Activated CD4-positive, alpha-beta T cell treated with anti-CD3 and anti-CD28 coated beads for 36 hours (primary cell): ENCODE data around the gene WSCD1. TPM values are rescaled to one million over a fixed set of nuclear protein-coding genes. Genes with fewer than 3 reads are reported as not detected.

Source experiments
- ATAC-seq: fragments of 200-7000 bp; cut with Tn5 transposase; one replicate; pipeline ENCODE4 v1.10.0; 2021; ENCODE audit warnings: mild to moderate bottlenecking, moderate library complexity
- CTCF ChIA-PET: fragments of 350-600 bp; sonication (Branson Sonifier 250); formaldehyde crosslinking; loops from one replicate; lab custom pipeline; 2021; ENCODE audit warnings: antibody characterized with exemption; lab: Charles Lee
- POLR2A ChIA-PET: fragments of 350-600 bp; sonication (Branson Sonifier 250); formaldehyde crosslinking; loops from one replicate; lab custom pipeline; 2021; ENCODE audit warnings: antibody characterized with exemption, inconsistent platforms; lab: Charles Lee
- DNase-seq: peaks from one replicate; pipeline ENCODE4 v3.0.0-alpha.2; 2020
- H3K27ac Mint-ChIP-seq: one replicate; pipeline ENCODE4 v1.8.0; 2021; ENCODE audit warnings: mixed read lengths
- H3K27me3 Mint-ChIP-seq: one replicate; pipeline ENCODE4 v1.8.0; 2021; ENCODE audit warnings: mixed read lengths
- H3K36me3 Mint-ChIP-seq: one replicate; pipeline ENCODE4 v1.8.0; 2021; ENCODE audit warnings: low read depth, mixed read lengths
- H3K4me1 Mint-ChIP-seq: one replicate; pipeline ENCODE4 v1.8.0; 2021; ENCODE audit warnings: mixed read lengths
- H3K4me3 Mint-ChIP-seq: one replicate; pipeline ENCODE4 v1.8.0; 2021; ENCODE audit warnings: mild to moderate bottlenecking, moderate library complexity, mixed read lengths
- H3K9me3 Mint-ChIP-seq: one replicate; pipeline ENCODE4 v1.8.0; 2021; ENCODE audit warnings: low read depth, mixed read lengths
- intact Hi-C, 2 experiments: fragments of 100-400 bp; cut with DNase I in 1 of 2; cut with micrococcal nuclease in 1 of 2; formaldehyde crosslinking; loops; one replicate each; pipeline versions ENCODE4 v1.14.2 to v1.15.1; 2022 to 2024; cut with DNase I, micrococcal nuclease
- total RNA-seq, 2 experiments: library from RNA; stranded (reverse); gene quantifications; one replicate each; pipeline ENCODE4 v1.2.3, GENCODE V29; 2021

The WSCD1 gene
- total RNA-seq, 2 experiments from 2014 or later = 0.04 to 0.16 TPM

GRCh38 chr17:6120351-6120750 is 50.2 kb downstream of the WSCD1 start:
- H3K36me3 Mint-ChIP-seq = no peaks in the 10 kb centered on the region
- peaks cover 7% of the 10 kb centered on the region for H3K9me3 Mint-ChIP-seq
- no peak overlapping the region for H3K4me3 Mint-ChIP-seq
- no peak for ATAC-seq
- DNase-seq = no peak
- ChIA-PET POLR2A (no interaction called here), CTCF (interaction anchor here (0.7 kb wide), 1 partner anchor 49 kb away, joined by 3 read pairs; no protein-coding TSS in a partner anchor)
- no peak overlapping the region for H3K27ac Mint-ChIP-seq
- no peaks in the 10 kb centered on the region for H3K4me1 Mint-ChIP-seq
- intact Hi-C loops = no loop called here
- peaks cover 2% of the 10 kb centered on the region for H3K27me3 Mint-ChIP-seq

- CTCF ChIA-PET = interaction anchor here (0.7 to 1.1 kb wide), 2 partner anchors 10 to 266 kb away, joined by 3 to 4 read pairs; no protein-coding TSS in a partner anchor
- intact Hi-C loops = no loop called here
- H3K36me3 Mint-ChIP-seq = no peaks in the 10 kb centered on the region
- POLR2A ChIA-PET = no interaction called here
- peaks cover 2% of the 10 kb centered on the region for H3K27me3 Mint-ChIP-seq
- DNase-seq (no peak), ATAC-seq (no peak)
- H3K4me3 Mint-ChIP-seq = no peak overlapping the region
- peaks cover 7% of the 10 kb centered on the region for H3K9me3 Mint-ChIP-seq
- no peaks in the 10 kb centered on the region for H3K4me1 Mint-ChIP-seq
- H3K27ac Mint-ChIP-seq = no peak overlapping the region
Measured at GRCh38 chr17:6124856-6125255, 54.7 kb downstream of the WSCD1 start.

- Mint-ChIP-seq H3K36me3 (no peaks in the 10 kb centered on the region), H3K4me3 (no peak overlapping the region), H3K4me1 (no peaks in the 10 kb centered on the region), H3K27me3 (no peaks in the 10 kb centered on the region), H3K9me3 (peaks cover 7% of the 10 kb centered on the region), H3K27ac (no peak overlapping the region)
- ATAC-seq = peak; percentile 30
- POLR2A ChIA-PET = no interaction called here
- no peak for DNase-seq
- CTCF ChIA-PET = no interaction called here
- intact Hi-C loops = no loop called here
Measured at GRCh38 chr17:6126768-6127167, 56.6 kb downstream of the WSCD1 start.

GRCh38 chr17:6134721-6135120 is 64.5 kb downstream of the WSCD1 start:
- Mint-ChIP-seq H3K36me3 (no peaks in the 10 kb centered on the region), H3K27ac (no peak overlapping the region)
- CTCF ChIA-PET = interaction anchor here (0.9 kb wide), 1 partner anchor 9 kb away, joined by 4 read pairs; no protein-coding TSS in a partner anchor

GRCh38 chr17:6135236-6135635 is 65.1 kb downstream of the WSCD1 start:
- ChIA-PET POLR2A (interaction anchor here (0.6 kb wide), 1 partner anchor 233 kb away, joined by 4 read pairs; no protein-coding TSS in a partner anchor), CTCF (interaction anchor here (0.9 kb wide), 1 partner anchor 10 kb away, joined by 4 read pairs; no protein-coding TSS in a partner anchor)
- intact Hi-C loops = no loop called here
- no peaks in the 10 kb centered on the region for H3K36me3 Mint-ChIP-seq
- DNase-seq = no peak
- H3K9me3 Mint-ChIP-seq = no peaks in the 10 kb centered on the region
- no peak overlapping the region for H3K4me3 Mint-ChIP-seq
- H3K27ac Mint-ChIP-seq = no peak overlapping the region
- H3K4me1 Mint-ChIP-seq = no peaks in the 10 kb centered on the region
- ATAC-seq = no peak
- peaks cover 20% of the 10 kb centered on the region for H3K27me3 Mint-ChIP-seq

More at GRCh38 chr17:6134721-6135120, 64.5 kb downstream of the WSCD1 start:
- intact Hi-C loops = no loop called here
- H3K4me1 Mint-ChIP-seq = no peaks in the 10 kb centered on the region
- ATAC-seq (no peak), DNase-seq (no peak)
- H3K4me3 Mint-ChIP-seq = no peak overlapping the region
- H3K9me3 Mint-ChIP-seq = no peaks in the 10 kb centered on the region
- H3K27me3 Mint-ChIP-seq = peaks cover 16% of the 10 kb centered on the region
- POLR2A ChIA-PET = interaction anchor here (0.6 kb wide), 1 partner anchor 232 kb away, joined by 4 read pairs; no protein-coding TSS in a partner anchor

- ChIA-PET CTCF (no interaction called here), POLR2A (no interaction called here)
- no peaks in the 10 kb centered on the region for H3K9me3 Mint-ChIP-seq
- H3K4me3 Mint-ChIP-seq = no peak overlapping the region
- H3K27me3 Mint-ChIP-seq = peaks cover 20% of the 10 kb centered on the region
- no peak overlapping the region for H3K27ac Mint-ChIP-seq
- DNase-seq (no peak), ATAC-seq (no peak)
- H3K36me3 Mint-ChIP-seq = no peaks in the 10 kb centered on the region
- no peaks in the 10 kb centered on the region for H3K4me1 Mint-ChIP-seq
- intact Hi-C loops = no loop called here
Measured at GRCh38 chr17:6135996-6136395, 65.8 kb downstream of the WSCD1 start.

GRCh38 chr17:6137716-6138502 is 67.7 kb downstream of the WSCD1 start:
- H3K27me3 Mint-ChIP-seq = peaks cover 20% of the 10 kb centered on the region
- no peaks in the 10 kb centered on the region for H3K36me3 Mint-ChIP-seq
- CTCF ChIA-PET = interaction anchor here (0.6 to 0.8 kb wide), 2 partner anchors 9 to 396 kb away, joined by 3 read pairs; no protein-coding TSS in a partner anchor
- H3K9me3 Mint-ChIP-seq = no peaks in the 10 kb centered on the region
- no peak overlapping the region for H3K4me3 Mint-ChIP-seq
- no peak overlapping the region for H3K27ac Mint-ChIP-seq
- no peaks in the 10 kb centered on the region for H3K4me1 Mint-ChIP-seq
- ATAC-seq = no peak
- POLR2A ChIA-PET = no interaction called here
- intact Hi-C loops = no loop called here
- no peak for DNase-seq

- intact Hi-C loops = no loop called here
- Mint-ChIP-seq H3K27ac (no peak overlapping the region), H3K27me3 (peaks cover 20% of the 10 kb centered on the region), H3K4me3 (no peak overlapping the region), H3K36me3 (no peaks in the 10 kb centered on the region), H3K4me1 (no peaks in the 10 kb centered on the region), H3K9me3 (no peaks in the 10 kb centered on the region)
- ATAC-seq (no peak), DNase-seq (no peak)
- POLR2A ChIA-PET = no interaction called here
- CTCF ChIA-PET = interaction anchor here (0.6 to 0.8 kb wide), 2 partner anchors 10 to 395 kb away, joined by 3 read pairs; no protein-coding TSS in a partner anchor
Measured at GRCh38 chr17:6138761-6139446, 68.7 kb downstream of the WSCD1 start.

GRCh38 chr17:6139447-6139832 is 69.3 kb downstream of the WSCD1 start:
- H3K36me3 Mint-ChIP-seq = no peaks in the 10 kb centered on the region
- ATAC-seq (no peak), DNase-seq (no peak)
- POLR2A ChIA-PET = no interaction called here
- H3K4me3 Mint-ChIP-seq = no peak overlapping the region
- H3K27me3 Mint-ChIP-seq = peaks cover 20% of the 10 kb centered on the region
- intact Hi-C loops = no loop called here
- no peak overlapping the region for H3K27ac Mint-ChIP-seq
- H3K9me3 Mint-ChIP-seq = no peaks in the 10 kb centered on the region
- H3K4me1 Mint-ChIP-seq = no peaks in the 10 kb centered on the region
- CTCF ChIA-PET = no interaction called here

- POLR2A ChIA-PET = no interaction called here
- CTCF ChIA-PET = no interaction called here
- H3K27me3 Mint-ChIP-seq = peaks cover 20% of the 10 kb centered on the region
- intact Hi-C loops = no loop called here
- H3K36me3 Mint-ChIP-seq = no peaks in the 10 kb centered on the region
- no peak for ATAC-seq
- no peak overlapping the region for H3K27ac Mint-ChIP-seq
- H3K9me3 Mint-ChIP-seq = no peaks in the 10 kb centered on the region
- no peak for DNase-seq
- no peaks in the 10 kb centered on the region for H3K4me1 Mint-ChIP-seq
- H3K4me3 Mint-ChIP-seq = no peak overlapping the region
Measured at GRCh38 chr17:6140188-6140587, 70.0 kb downstream of the WSCD1 start.

- no peak for DNase-seq
Measured at GRCh38 chr17:6140728-6141330, 70.7 kb downstream of the WSCD1 start.

More at GRCh38 chr17:6140728-6141330, 70.7 kb downstream of the WSCD1 start:
- Mint-ChIP-seq H3K4me1 (no peaks in the 10 kb centered on the region), H3K27me3 (peaks cover 20% of the 10 kb centered on the region), H3K9me3 (no peaks in the 10 kb centered on the region), H3K36me3 (no peaks in the 10 kb centered on the region), H3K27ac (no peak overlapping the region), H3K4me3 (no peak overlapping the region)
- POLR2A ChIA-PET = no interaction called here
- CTCF ChIA-PET = interaction anchor here (0.6 kb wide), 1 partner anchor 305 kb away, joined by 3 read pairs; no protein-coding TSS in a partner anchor
- no peak for ATAC-seq
- intact Hi-C loops = no loop called here
